ENCODE data around the gene ADSL. TPM values are rescaled to one million over a fixed set of nuclear protein-coding genes. Genes with fewer than 3 reads are reported as not detected.

Gene ADSL
- total RNA-seq, result 10 to 100 TPM; 54.6 to 79.1 (median 75.9) TPM

- no peak for TF ChIP-seq CTCF (IDR thresholded peaks at IDR 0.05; ENCODE audit: low read depth)
Measured at GRCh38 chr22:40346185-40347118, at the start of gene ADSL. Gene ADSL (plus strand): TSS chr22:40346500. CDS start chr22:40346559, 59 bp downstream.

- TF ChIP-seq CTCF (IDR thresholded peaks at IDR 0.05; ENCODE audit: low read depth), result no peak
Measured at GRCh38 chr22:40300316-40300715, 46.0 kb upstream of the ADSL start.

- TF ChIP-seq CTCF (IDR thresholded peaks at IDR 0.05; ENCODE audit: low read depth), result no peak
Measured at GRCh38 chr22:40300884-40301672, 45.2 kb upstream of the ADSL start.

GRCh38 chr22:40302149-40302548 is 44.2 kb upstream of the ADSL start:
- TF ChIP-seq CTCF (IDR thresholded peaks at IDR 0.05; ENCODE audit: low read depth), result no peak

- no peak for TF ChIP-seq CTCF (IDR thresholded peaks at IDR 0.05; ENCODE audit: low read depth)
Measured at GRCh38 chr22:40305625-40306024, 40.7 kb upstream of the ADSL start.

- no peak for TF ChIP-seq CTCF (IDR thresholded peaks at IDR 0.05; ENCODE audit: low read depth)
Measured at GRCh38 chr22:40308999-40309573, 37.2 kb upstream of the ADSL start.

GRCh38 chr22:40309631-40310030 is 36.7 kb upstream of the ADSL start:
- no peak for TF ChIP-seq CTCF (IDR thresholded peaks at IDR 0.05; ENCODE audit: low read depth)
